PFSK-1 (cell line): Measurements from ENCODE around the gene CACNA2D4.

Experiments used
- FOXP2 ChIP-seq: optimal IDR thresholded peaks from 2 replicates; pipeline ENCODE3; 2011; ENCODE audit warnings: borderline replicate concordance, control low read depth, inconsistent platforms; ENCODE audit not compliant: insufficient read depth; ENCODE audit errors: extremely low read length, extremely low read depth
- POLR2AphosphoS5 ChIP-seq: IDR thresholded peaks from 2 replicates; pipeline ENCODE4 v1.6.1; 2012; ENCODE audit warnings: low read depth, mild to moderate bottlenecking, control low read depth, low read length, moderate library complexity
- SIN3A ChIP-seq: IDR thresholded peaks from 2 replicates; pipeline ENCODE4 v1.6.1; 2012; ENCODE audit warnings: mild to moderate bottlenecking, low read length, moderate library complexity, borderline replicate concordance; ENCODE audit not compliant: insufficient read depth
- TAF1 ChIP-seq: IDR thresholded peaks from 2 replicates; pipeline ENCODE4 v1.6.1; 2012; ENCODE audit warnings: low read length, control low read depth, borderline replicate concordance; ENCODE audit not compliant: insufficient read depth
- TF ChIP-seq, protein P1 (sequence below), 2 experiments: IDR thresholded peaks; 2 replicates each; pipeline versions ENCODE4 v1.6.1 to v1.8.0; 2011 to 2012; ENCODE audit warnings: low read depth in 2 of 2, low read length in 2 of 2, control low read depth in 1 of 2, inconsistent platforms in 1 of 2, mild to moderate bottlenecking in 1 of 2, moderate library complexity in 1 of 2; ENCODE audit not compliant: insufficient read depth in 1 of 2

DNA sequence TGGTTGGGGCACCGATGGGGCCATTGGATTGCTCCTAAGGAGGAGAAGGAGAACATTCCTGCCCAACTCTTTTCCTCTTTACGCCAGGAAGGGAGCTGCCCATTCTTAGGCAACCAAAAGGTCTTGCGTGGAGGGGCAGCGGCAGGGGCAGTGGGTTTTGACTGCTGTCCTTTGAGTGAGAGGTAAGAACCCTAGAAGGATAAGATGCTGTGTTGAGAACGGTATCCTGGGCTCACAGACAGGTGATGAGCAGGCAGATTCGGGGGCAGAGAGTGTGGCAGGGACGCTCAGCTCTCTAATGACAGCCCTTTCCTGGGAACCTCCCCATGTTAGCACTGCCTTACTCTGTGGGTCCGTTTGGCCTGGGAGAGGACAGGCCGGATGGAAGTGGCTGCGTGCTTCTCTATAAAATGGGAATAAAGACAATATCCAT, 84.8 kb downstream of the CACNA2D4 start:
- TF ChIP-seq POLR2AphosphoS5 (no peak), SIN3A (no peak), TAF1 (no peak), FOXP2 (no peak)
- TF ChIP-seq, protein P1, sequence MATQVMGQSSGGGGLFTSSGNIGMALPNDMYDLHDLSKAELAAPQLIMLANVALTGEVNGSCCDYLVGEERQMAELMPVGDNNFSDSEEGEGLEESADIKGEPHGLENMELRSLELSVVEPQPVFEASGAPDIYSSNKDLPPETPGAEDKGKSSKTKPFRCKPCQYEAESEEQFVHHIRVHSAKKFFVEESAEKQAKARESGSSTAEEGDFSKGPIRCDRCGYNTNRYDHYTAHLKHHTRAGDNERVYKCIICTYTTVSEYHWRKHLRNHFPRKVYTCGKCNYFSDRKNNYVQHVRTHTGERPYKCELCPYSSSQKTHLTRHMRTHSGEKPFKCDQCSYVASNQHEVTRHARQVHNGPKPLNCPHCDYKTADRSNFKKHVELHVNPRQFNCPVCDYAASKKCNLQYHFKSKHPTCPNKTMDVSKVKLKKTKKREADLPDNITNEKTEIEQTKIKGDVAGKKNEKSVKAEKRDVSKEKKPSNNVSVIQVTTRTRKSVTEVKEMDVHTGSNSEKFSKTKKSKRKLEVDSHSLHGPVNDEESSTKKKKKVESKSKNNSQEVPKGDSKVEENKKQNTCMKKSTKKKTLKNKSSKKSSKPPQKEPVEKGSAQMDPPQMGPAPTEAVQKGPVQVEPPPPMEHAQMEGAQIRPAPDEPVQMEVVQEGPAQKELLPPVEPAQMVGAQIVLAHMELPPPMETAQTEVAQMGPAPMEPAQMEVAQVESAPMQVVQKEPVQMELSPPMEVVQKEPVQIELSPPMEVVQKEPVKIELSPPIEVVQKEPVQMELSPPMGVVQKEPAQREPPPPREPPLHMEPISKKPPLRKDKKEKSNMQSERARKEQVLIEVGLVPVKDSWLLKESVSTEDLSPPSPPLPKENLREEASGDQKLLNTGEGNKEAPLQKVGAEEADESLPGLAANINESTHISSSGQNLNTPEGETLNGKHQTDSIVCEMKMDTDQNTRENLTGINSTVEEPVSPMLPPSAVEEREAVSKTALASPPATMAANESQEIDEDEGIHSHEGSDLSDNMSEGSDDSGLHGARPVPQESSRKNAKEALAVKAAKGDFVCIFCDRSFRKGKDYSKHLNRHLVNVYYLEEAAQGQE (IDR thresholded peaks at IDR 0.05; ENCODE audit: insufficient read depth in 1 of 2, low read depth in 2 of 2, low read length in 2 of 2): no peak
